Measurements from ENCODE around the gene PHLPP1.

The PHLPP1 gene

DNA sequence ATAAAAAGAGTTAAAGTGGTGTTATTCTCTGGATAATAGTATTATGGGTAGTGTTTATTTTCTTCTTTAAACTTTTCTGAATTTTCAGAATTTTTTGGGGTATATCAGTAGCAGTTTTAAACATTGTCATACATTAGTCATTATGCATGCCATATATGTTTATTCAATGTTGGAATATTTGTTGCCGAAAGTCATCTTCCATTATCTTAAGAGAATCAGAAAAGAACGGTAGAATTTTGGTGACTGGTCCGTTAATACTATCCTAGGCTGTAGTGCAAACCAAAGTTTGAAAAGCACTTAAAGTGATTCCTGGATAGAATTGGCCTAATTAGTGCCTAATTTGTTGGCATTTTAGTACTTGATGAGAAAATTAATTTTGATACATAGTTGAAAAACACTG lies 244.1 kb downstream of the PHLPP1 start:
- intact Hi-C loops (cut with DNase I; ENCODE audit: low total_unique reads): no loop called here
- H3K4me1 ChIP-seq: no peaks in the 10 kb centered on the region

DNA sequence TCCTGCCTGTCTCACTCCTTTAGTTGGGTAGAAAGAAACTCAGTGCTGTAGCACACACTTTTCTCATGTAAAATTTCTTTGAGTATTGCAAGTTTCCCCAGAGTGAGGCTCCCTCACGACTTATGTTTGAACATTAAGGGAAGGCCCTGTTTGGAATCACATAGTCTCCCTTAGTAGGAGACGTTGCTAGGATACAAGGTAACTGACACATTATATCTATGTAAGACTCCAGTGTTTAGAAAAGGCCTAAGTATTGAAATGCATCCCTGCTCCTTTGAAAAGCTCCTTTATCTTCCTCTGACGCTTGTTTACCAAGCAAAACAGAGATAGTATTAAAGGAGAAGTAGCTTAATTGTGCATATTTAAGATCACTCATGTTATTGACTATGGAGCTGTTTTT lies 248.2 kb downstream of the PHLPP1 start:
- Histone ChIP-seq H3K9me3 (no peaks in the 10 kb centered on the region), H3K36me3 (peaks cover 0 to 24% (median 11%) of the 10 kb centered on the region in 3 donors), H3K4me3 (no peak overlapping the region), H3K4me1 (no peaks in the 10 kb centered on the region), H3K27ac (no peak overlapping the region), H3K27me3 (no peaks in the 10 kb centered on the region)
- DNase-seq: no peak
- intact Hi-C loops (cut with DNase I; ENCODE audit: low total_unique reads): no loop called here
- TF ChIP-seq, protein P1, sequence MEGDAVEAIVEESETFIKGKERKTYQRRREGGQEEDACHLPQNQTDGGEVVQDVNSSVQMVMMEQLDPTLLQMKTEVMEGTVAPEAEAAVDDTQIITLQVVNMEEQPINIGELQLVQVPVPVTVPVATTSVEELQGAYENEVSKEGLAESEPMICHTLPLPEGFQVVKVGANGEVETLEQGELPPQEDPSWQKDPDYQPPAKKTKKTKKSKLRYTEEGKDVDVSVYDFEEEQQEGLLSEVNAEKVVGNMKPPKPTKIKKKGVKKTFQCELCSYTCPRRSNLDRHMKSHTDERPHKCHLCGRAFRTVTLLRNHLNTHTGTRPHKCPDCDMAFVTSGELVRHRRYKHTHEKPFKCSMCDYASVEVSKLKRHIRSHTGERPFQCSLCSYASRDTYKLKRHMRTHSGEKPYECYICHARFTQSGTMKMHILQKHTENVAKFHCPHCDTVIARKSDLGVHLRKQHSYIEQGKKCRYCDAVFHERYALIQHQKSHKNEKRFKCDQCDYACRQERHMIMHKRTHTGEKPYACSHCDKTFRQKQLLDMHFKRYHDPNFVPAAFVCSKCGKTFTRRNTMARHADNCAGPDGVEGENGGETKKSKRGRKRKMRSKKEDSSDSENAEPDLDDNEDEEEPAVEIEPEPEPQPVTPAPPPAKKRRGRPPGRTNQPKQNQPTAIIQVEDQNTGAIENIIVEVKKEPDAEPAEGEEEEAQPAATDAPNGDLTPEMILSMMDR (IDR thresholded peaks at IDR 0.05): no peak

More for the DNA sequence above, 244.1 kb downstream of the PHLPP1 start:
- peaks cover 0 to 26% (median 5%) of the 10 kb centered on the region in 3 donors for H3K36me3 ChIP-seq
- no peak overlapping the region for H3K27ac ChIP-seq
- H3K4me3 ChIP-seq: no peak overlapping the region
- H3K27me3 ChIP-seq: no peaks in the 10 kb centered on the region
- TF ChIP-seq, protein P1 (IDR thresholded peaks at IDR 0.05): no peak
- no peaks in the 10 kb centered on the region for H3K9me3 ChIP-seq
- DNase-seq: no peak

GRCh38 chr18:62964432-62964831 lies 249.1 kb downstream of the PHLPP1 start:
- TF ChIP-seq, protein P1 (IDR thresholded peaks at IDR 0.05): no peak
- no peaks in the 10 kb centered on the region for H3K4me1 ChIP-seq
- intact Hi-C loops (cut with DNase I; ENCODE audit: low total_unique reads): no loop called here
- no peaks in the 10 kb centered on the region for H3K9me3 ChIP-seq
- no peaks in the 10 kb centered on the region for H3K27me3 ChIP-seq
- DNase-seq: no peak
- peaks cover 0 to 18% (median 11%) of the 10 kb centered on the region in 3 donors for H3K36me3 ChIP-seq
- H3K4me3 ChIP-seq: no peak overlapping the region
- H3K27ac ChIP-seq: no peak overlapping the region

DNA sequence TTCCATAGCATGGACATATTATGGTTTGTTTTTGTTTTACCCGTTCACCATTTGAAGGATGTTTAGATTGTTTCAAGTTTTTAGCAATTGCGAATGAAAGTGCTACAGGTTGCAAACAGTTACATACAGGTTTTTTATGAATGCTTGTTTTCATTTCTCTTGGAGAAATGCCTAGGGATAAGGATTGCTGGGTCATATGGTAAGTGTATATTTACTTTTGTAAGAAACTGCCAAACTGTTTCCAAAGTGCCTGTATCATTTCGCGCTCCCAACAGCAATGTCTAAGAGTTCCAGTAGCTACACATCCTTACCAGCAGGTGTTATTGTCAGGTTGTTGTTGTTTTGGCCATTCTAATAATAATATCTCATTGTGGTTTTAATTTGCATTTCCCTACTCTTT lies 251.7 kb downstream of the PHLPP1 start:
- Histone ChIP-seq H3K9me3 (no peaks in the 10 kb centered on the region), H3K27me3 (no peaks in the 10 kb centered on the region), H3K4me3 (no peak overlapping the region), H3K4me1 (no peaks in the 10 kb centered on the region), H3K36me3 (peaks cover 0 to 19% (median 11%) of the 10 kb centered on the region in 3 donors), H3K27ac (no peak overlapping the region)
- TF ChIP-seq, protein P1 (IDR thresholded peaks at IDR 0.05): no peak
- DNase-seq: no peak
- intact Hi-C loops (cut with DNase I; ENCODE audit: low total_unique reads): no loop called here

- Histone ChIP-seq H3K27ac (no peak overlapping the region), H3K4me3 (no peak overlapping the region), H3K36me3 (peaks cover 0 to 49% (median 29%) of the 10 kb centered on the region in 3 donors), H3K27me3 (no peaks in the 10 kb centered on the region), H3K4me1 (no peaks in the 10 kb centered on the region), H3K9me3 (no peaks in the 10 kb centered on the region)
- TF ChIP-seq, protein P1 (IDR thresholded peaks at IDR 0.05): no peak
- intact Hi-C loops (cut with DNase I; ENCODE audit: low total_unique reads): no loop called here
- no peak for DNase-seq
Observed at GRCh38 chr18:62973689-62974088, 258.3 kb downstream of the PHLPP1 start.

DNA sequence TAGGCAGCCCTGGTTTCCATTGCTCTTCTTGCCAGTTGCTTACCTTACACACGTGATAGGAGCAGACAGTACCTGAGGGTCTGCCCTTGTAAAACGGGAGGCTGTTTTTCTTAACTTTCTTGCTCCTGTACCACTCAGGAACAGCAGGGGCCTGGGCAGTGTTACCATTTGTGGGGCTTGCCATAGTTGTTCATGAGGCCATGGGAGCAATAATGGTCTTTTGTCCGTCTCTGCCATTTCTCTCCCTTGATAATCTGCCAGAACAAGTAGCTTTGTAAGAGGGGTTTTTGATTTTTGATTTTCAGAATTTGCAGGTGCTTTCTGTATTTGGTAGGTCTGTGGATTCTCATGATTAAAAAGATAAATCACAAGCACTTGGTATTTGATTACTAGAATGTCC lies 259.0 kb downstream of the PHLPP1 start:
- intact Hi-C loops (cut with DNase I; ENCODE audit: low total_unique reads): no loop called here
- DNase-seq: no peak
- H3K27ac ChIP-seq: no peak overlapping the region
- peaks cover 0 to 56% (median 35%) of the 10 kb centered on the region in 3 donors for H3K36me3 ChIP-seq
- H3K4me1 ChIP-seq: peaks cover 0 to 6% (median 0%) of the 10 kb centered on the region in 4 donors
- no peak overlapping the region for H3K4me3 ChIP-seq
- TF ChIP-seq, protein P1 (IDR thresholded peaks at IDR 0.05): no peak
- no peaks in the 10 kb centered on the region for H3K27me3 ChIP-seq
- no peaks in the 10 kb centered on the region for H3K9me3 ChIP-seq
